ENCODE results near the gene SLC6A6.
"Not testable (repeated sequence)": the region's sequence is repeated elsewhere in the genome, so short reads cannot be mapped to it uniquely, and the experiment has no call there.

SLC6A6 gene

DNA sequence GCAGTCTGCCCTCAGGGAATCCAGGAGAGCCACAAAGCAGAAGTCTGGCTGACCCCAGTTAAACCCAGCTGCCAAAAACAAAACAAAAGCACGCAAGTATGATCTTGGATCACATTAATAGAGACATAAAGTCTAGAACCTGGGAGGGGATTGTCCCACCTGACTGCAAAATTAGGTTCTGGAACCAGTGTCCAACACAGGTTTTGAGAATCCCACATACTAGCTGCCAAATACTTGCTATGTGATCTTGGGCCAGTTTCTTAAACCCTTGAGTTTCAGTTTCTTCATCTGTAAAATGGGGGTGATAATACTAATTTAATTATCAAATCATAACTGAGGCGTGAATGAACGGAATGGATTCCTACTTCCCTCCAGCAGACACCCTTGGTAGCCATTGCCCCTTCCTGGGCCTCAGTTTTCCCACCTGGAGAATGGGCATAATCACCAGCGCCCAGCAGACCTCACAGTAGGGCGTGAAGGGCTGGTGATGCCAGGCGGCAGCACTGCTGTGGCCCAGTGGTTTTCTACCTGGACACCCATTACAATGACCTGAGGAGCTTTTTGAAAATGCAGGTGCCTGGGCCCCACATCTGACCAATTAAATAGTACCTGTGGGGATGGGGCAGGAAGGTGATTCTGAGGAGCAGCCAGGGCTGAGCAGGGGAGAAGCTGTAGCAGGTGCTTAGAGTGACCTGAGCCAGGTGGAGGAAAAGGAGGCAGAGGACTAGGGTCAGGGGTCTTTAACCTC is 105.5 kb downstream of the SLC6A6 start:
- DNase-seq (ENCODE audit: low read depth) = no peak

DNA sequence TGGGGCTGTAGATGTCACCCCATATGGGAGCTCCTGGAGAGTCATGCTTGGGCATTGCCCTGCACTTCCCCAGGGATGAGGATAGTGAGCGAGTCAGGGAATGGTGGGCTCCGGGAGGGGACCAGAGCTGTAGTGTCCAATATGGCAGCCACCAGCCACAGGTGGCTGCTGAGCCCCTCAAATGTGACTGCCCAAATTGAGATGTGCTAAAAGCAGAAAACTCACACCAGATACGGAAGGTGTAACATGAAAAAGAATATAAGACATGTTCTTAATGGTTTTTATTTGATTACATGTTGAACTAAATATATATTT is 106.1 kb downstream of the SLC6A6 start:
- no peak for DNase-seq (ENCODE audit: low read depth)

DNA sequence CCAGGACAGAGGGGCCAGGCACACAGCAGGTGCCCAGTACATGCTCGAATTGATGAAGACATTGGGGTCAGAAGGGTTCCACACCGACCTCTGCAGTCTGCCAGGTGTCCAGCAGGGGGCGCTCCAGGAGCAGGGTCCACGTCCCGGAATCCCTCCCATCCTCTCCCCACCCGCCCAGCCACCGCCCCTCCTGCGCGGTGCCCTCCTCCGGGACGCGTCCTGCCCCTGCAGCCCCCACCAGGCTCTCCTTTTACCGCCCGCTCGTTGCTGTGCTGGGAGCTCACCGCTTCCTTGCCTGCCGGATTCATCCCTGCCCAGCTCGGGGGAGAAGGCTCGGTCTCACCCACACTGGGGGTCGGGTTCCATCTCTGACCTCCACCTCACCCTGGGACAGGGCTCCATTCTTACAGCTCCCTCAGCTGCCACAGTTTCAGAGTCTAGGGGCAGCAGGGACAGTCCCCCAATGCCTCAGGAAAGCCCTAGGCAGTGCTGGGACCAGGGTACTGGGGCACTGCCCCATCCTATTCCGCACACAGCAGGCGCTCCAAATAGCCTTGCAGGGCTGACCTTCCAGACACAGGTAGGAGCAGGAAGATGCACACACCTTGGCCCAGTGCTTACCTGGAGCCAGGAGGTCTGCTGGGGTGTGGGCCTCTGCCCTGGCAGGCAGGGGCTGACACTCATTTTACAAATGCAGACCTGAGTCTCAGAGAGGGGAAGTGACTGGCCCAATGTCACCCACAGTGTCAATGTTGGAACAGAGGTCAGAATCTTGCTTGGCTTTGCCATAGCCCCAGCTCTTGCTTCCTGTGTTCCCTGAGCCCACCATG is 106.8 kb downstream of the SLC6A6 start:
- DNase-seq (ENCODE audit: low read depth) = peak; percentile 62

GRCh38 chr3:14509796-14510100 is 107.3 kb downstream of the SLC6A6 start:
- DNase-seq (ENCODE audit: low read depth) = no peak

DNA sequence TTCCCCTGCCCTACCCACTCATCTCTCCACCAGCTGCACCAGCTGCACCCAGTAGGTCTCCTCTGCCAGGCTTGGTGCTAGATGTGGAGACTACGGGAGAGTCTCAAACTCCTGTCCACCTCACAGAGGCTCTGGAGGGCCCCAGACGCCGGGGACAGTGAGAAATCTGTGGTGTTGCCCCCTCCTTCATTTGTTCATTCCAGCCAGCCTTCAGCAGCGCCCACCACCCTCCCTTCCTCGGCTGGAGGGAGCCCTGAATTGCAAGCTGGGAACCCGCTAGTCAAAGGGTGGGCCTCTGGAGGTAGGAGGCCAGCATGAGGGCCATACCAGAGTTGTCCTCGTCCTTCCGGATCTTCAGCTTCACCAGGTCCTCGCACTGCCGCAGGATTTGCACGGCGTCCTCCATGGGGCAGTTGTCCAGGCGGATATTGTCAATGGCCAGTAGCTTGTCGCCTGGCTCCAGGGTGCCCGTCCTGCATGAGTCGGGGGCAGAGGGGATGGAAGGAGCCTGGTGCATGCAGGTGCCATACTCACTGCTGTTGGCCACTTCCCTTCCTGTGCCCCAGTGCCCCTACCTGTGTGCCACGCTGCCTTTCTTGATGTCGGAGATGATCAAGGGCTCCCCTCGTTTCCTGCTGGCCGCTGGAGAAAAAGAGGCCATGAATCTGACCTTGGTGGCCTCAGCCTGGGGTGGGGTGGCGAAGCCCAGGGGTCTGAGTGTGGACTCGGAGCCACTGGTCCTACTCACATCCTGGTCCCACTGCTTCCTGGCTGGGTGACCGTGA is 108.6 kb downstream of the SLC6A6 start:
- DNase-seq (ENCODE audit: low read depth) = no peak

GRCh38 chr3:14511623-14512280 is 109.3 kb downstream of the SLC6A6 start:
- no peak for DNase-seq (ENCODE audit: low read depth)

GRCh38 chr3:14512281-14512941 is 110.0 kb downstream of the SLC6A6 start:
- no peak for DNase-seq (ENCODE audit: low read depth)

DNA sequence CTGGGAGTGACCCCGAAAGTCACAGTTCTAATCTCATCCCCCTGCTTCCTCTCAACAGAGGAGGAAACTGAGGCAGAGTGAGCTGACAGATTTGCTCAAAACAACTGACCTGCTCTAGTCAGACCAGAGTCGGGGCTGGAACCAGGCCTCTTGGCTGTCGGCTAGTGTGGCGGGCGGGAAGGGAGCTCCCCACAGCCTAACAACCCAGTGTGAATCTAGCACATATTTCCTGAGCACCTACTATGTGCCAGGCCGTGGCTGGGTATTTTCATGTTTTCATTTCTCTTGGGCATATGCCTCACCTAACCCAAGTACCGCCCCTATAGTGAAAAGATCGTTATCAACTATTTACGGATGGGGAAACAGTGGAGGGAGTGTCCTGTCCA is 110.5 kb downstream of the SLC6A6 start:
- no peak for DNase-seq (ENCODE audit: low read depth)

GRCh38 chr3:14513566-14514322 is 111.3 kb downstream of the SLC6A6 start:
- no peak for DNase-seq (ENCODE audit: low read depth)

- DNase-seq (ENCODE audit: low read depth) = no peak
Measured at GRCh38 chr3:14514323-14514720, 111.9 kb downstream of the SLC6A6 start.

DNA sequence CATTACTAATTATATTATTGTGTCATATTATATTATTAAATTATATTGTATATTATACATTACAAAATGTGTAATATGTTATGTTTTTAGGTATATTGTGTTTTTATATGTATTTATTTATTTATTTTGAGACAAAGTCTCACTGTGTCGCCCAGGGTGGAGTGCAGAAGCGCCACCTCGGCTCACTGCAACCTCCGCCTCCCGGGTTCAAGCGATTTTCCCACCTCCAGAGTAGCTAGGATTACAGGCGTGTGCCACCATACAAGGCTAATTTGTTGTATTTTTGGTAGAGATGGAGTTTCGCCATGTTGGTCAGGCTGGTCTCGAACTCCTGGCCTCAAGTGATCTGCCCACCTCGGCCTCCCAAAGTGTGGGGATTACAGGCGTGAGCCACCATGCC is 113.1 kb downstream of the SLC6A6 start:
- DNase-seq (ENCODE audit: low read depth) = not testable (repeated sequence)

GRCh38 chr3:14516738-14517345 is 114.4 kb downstream of the SLC6A6 start:
- no peak for DNase-seq (ENCODE audit: low read depth)

DNA sequence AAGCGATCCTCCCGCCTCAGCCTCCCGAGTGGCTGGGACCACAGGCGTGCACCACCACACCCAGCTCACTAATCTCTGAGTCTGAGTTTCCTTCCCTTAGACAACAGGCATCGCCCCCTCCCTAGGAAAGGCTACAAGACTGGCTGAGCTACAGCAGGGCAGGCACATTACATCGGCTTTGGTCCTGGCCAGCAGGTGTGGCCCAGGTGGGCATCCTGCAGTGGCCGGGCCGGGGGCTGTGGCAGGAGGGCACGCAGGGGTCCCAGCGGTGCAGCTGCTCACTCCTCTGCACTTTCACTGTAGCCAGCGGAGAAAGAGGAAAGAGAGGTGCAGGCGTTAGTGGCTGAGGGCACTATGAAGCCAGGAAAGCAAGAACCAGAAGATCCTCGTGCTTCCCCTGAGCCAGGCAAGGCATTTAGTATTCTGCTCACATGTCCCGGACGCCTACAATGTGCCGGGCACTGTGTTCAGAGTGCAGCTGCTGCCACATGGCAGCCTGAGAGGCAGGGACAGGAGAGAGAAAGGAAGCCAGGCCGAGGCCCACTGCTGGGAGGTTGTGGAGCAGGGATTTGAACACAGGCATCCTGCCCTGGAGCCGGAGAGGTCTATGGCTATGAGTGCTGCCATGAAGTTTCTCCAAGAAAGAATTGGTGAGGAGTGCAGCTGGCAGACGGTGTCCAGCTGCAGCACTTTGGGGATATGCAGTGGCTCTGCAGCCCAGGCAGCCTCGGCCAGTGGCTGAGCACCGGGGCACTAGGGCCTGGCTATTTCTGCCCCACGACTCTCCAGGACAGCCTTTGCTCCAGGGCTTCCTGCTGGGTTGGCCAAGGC is 115.4 kb downstream of the SLC6A6 start:
- DNase-seq (ENCODE audit: low read depth) = no peak

DNA sequence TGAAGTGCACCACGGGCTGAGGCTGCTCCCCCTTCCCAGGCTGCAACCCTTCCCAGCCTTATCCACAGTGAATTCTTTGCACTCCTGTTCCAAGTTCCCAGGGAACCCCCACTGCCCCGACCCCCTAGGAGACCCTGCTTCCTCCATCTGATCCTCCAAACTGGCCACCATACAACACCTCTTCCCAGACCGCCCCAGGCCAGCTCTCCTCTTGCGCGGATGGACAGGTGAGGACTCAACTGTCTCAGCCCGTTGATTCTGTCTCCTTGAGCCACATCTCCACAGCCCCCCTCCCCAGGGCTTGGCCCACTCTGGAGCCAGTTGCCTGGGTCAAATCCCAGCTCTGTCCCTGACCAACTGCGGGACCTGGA is 116.0 kb downstream of the SLC6A6 start:
- DNase-seq (ENCODE audit: low read depth) = no peak

GRCh38 chr3:14518893-14519292 is 116.5 kb downstream of the SLC6A6 start:
- no peak for DNase-seq (ENCODE audit: low read depth)

GRCh38 chr3:14519406-14519805 is 117.0 kb downstream of the SLC6A6 start:
- no peak for DNase-seq (ENCODE audit: low read depth)

- DNase-seq (ENCODE audit: low read depth) = no peak
Measured at GRCh38 chr3:14520149-14520548, 117.7 kb downstream of the SLC6A6 start.

- no peak for DNase-seq (ENCODE audit: low read depth)
Measured at GRCh38 chr3:14520967-14521366, 118.6 kb downstream of the SLC6A6 start.

- DNase-seq (ENCODE audit: low read depth) = no peak
Measured at GRCh38 chr3:14521611-14522010, 119.2 kb downstream of the SLC6A6 start.

DNA sequence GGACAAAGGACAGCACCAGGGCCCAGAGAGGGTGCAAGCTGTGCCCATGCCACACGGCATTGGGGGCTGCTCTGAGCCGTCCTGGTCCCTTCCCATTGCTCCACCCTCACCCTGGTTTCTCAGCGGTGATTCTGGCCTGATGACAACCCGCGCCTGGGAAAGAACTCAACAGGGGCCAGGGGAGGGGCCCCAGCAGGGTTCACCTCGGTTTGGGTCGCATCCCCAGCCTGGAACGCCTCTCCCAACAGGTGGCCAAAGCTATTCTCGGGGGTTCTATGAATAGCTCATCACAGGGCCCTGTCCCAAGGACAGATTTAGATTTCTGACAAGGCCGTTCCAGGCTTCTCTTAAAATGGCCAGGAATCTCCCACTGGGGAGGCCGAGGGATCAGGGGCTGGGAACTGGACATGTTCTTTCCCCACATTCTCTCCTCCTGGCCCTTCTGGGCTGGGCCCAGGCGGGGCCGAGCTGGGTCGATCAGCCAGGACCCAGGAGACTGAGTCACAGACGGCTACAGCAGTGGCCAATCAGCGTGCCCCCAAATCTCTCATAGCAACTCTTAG is 119.8 kb downstream of the SLC6A6 start:
- no peak for DNase-seq (ENCODE audit: low read depth)

Measured in stimulated activated CD8-positive, alpha-beta memory T cell treated with anti-CD3 and anti-CD28 coated beads, Interleukin-4, amount 100 ng/mL, for 24 hours (primary cell).